GM19025 (cell line): Measurements from ENCODE around the gene CT45A9.
"Not testable (repeated sequence)": the region's sequence is repeated elsewhere in the genome, so short reads cannot be mapped to it uniquely, and the experiment has no call there.

Source experiments
- ATAC-seq: cut with Tn5 transposase; IDR thresholded peaks from one replicate; pipeline ENCODE4 v1.9.1; 2021; ENCODE audit warnings: mild to moderate bottlenecking, low read depth, moderate library complexity; ENCODE audit not compliant: unreplicated experiment

CT45A9 gene

DNA sequence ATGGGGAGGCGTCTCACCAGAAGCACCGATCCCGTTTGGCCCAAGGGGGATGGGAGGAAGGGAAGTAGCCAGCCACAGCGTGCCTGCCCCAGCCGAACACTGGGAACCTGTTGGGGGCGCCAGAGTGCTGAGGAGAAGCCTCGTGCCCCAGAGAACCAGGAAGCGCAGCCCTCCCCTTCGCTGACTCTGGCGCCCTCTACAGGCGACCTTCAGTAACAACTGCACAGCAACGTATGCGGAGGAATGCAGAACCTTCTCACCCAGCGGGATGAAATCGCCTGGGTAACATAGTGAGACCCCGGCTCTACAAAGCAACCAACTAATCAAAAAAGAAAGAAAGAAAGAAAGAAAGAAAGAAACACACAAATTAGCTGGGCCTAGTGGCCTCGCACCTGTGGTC lies at the start of gene CT45A9:
CT45A9 (minus strand) TSS at position 101 of the 400 bp plus-strand sequence. CDS start 3,751 bp downstream, outside the sequence.
- ATAC-seq: not testable (repeated sequence)

GRCh38 chrX:135920516-135920915 lies 48.9 kb upstream of the CT45A9 start:
- ATAC-seq: not testable (repeated sequence)

GRCh38 chrX:135914404-135914803 lies 42.8 kb upstream of the CT45A9 start:
- no peak for ATAC-seq

GRCh38 chrX:135910251-135910650 lies 38.6 kb upstream of the CT45A9 start:
- no peak for ATAC-seq

DNA sequence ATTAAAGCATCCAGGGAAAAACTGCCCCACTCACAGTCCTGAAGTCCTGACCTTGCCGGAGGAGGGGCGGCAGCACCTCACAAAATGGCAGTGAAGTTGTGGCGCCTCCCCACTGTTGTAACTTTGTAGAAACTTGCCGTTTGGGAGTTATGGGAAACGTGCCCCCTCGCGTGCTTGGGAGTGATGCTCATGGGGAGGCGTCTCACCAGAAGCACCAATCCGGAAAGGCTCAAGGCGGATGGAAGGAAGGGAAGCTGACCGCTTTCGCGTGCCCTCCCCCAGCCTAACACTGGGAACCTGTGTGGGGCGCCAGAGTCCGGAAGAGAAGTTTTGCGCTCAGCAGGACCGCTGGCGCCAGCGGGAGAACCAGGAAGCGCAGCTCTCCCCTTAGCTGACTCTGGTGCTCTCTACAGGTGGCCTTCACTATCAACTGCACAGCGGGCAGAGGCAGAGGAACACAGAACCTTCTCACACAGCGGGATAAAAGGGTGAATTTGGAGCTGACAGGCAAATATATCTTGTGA lies 21.7 kb upstream of the CT45A9 start, which contains the start of the genes CT45A10 and SAGE1:
CT45A10 (minus strand) TSS at position 151 of the 524 bp plus-strand sequence. CDS start 8,100 bp downstream, outside the sequence.
SAGE1 (plus strand) TSS at position 423 of the 524 bp plus-strand sequence. CDS start 2,527 bp downstream, outside the sequence.
- ATAC-seq: no peak

- ATAC-seq: no peak
Measured at GRCh38 chrX:135892781-135893180, 21.2 kb upstream of the CT45A9 start.

DNA sequence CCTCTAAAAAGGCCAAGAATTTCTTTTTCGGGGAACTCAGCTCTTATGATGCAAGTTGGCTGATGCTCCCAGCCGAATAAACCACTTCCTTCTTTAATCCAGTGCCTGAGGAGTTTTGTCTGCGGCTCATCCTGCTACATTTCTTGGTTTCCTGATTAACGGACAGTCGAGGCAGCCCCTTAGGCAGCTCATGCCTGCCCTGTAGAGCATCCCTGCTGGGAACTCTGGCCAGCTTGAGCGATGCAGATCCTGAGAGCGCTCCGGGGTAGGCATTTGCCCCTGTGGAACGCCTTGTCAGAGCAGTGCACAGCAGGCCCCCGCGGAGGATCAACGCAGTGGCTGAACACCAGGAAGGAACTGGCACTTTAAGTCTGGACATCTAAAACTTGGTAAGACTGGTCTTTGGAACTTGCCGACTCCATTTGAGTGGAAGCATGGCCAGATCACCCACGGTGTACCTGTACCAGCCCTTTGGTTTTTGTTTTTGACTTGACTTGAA lies 18.5 kb upstream of the CT45A9 start:
- no peak for ATAC-seq

DNA sequence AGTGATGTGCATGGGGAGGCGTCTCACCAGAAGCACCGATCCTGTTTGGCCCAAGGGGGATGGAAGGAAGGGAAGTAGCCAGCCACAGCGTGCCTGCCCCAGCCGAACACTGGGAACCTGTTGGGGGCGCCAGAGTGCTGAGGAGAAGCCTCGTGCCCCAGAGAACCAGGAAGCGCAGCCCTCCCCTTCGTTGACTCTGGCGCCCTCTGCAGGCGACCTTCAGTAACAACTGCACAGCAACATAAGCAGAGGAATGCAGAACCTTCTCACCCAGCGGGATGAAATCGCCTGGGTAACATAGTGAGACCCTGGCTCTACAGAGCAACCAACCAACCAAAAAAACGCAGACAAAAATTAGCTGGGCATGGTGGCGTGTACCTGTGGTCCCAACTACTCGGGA lies 17.4 kb upstream of the CT45A9 start:
- not testable (repeated sequence) for ATAC-seq

GRCh38 chrX:135888230-135888629 lies 16.6 kb upstream of the CT45A9 start:
- not testable (repeated sequence) for ATAC-seq

GRCh38 chrX:135882741-135883140 lies 11.1 kb upstream of the CT45A9 start:
- ATAC-seq: not testable (repeated sequence)

- not testable (repeated sequence) for ATAC-seq
Measured at GRCh38 chrX:135854438-135854837, 17.2 kb downstream of the CT45A9 start, which contains the start of gene CT45A8. Gene CT45A8, minus strand, starts transcription at chrX:135854538. Its CDS starts 3,755 bp downstream, at chrX:135850783.

- ATAC-seq: not testable (repeated sequence)
Measured at GRCh38 chrX:135837180-135837579, 34.4 kb downstream of the CT45A9 start, which contains the start of gene CT45A7. Gene CT45A7, minus strand, starts transcription at chrX:135837280. Its CDS starts 3,747 bp downstream, at chrX:135833533.

DNA sequence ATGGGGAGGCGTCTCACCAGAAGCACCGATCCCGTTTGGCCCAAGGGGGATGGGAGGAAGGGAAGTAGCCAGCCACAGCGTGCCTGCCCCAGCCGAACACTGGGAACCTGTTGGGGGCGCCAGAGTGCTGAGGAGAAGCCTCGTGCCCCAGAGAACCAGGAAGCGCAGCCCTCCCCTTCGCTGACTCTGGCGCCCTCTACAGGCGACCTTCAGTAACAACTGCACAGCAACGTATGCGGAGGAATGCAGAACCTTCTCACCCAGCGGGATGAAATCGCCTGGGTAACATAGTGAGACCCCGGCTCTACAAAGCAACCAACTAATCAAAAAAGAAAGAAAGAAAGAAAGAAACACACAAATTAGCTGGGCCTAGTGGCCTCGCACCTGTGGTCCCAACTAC lies 51.7 kb downstream of the CT45A9 start, which contains the start of gene CT45A2:
CT45A2 (minus strand) TSS at position 101 of the 400 bp plus-strand sequence. CDS start 3,747 bp downstream, outside the sequence.
- not testable (repeated sequence) for ATAC-seq
